Sigmoid colon (tissue), 7 donors: ENCODE results near the gene PSG1. TPM values are rescaled to one million over a fixed set of nuclear protein-coding genes. Genes with fewer than 3 reads are reported as not detected.
"Not testable (repeated sequence)": the region's sequence is repeated elsewhere in the genome, so short reads cannot be mapped to it uniquely, and the experiment has no call there.

Experiments
- DNase-seq: peaks from one replicate; pipeline ENCODE4 v3.0.0-alpha.2; 2019
- H3K27ac ChIP-seq, 4 donors: fragments of 200-600 bp; sonication (generic); one replicate each; pipeline ENCODE4 v1.5.1; 2016 to 2019; ENCODE audit warnings: mild to moderate bottlenecking in 1 of 4
- H3K27me3 ChIP-seq, 3 donors: fragments of 200-600 bp; sonication (generic); one replicate each; pipeline ENCODE4 v1.5.1; 2019; ENCODE audit warnings: mild to moderate bottlenecking in 1 of 3
- H3K36me3 ChIP-seq, 4 donors: fragments of 200-600 bp; sonication (generic); one replicate each; pipeline ENCODE4 v1.5.1; 2016 to 2019
- H3K4me1 ChIP-seq, 4 donors: fragments of 200-600 bp; sonication (generic); one replicate each; pipeline ENCODE4 v1.5.1; 2017 to 2019
- H3K4me3 ChIP-seq, 4 donors: fragments of 200-600 bp; sonication (generic); one replicate each; pipeline ENCODE4 v1.5.1; 2017 to 2019; ENCODE audit warnings: mild to moderate bottlenecking in 2 of 4, moderate library complexity in 1 of 4
- H3K9me3 ChIP-seq, 4 donors: fragments of 200-600 bp in 3 of 4; sonication (generic) in 3 of 4; one replicate each; pipeline versions ENCODE4 v1.5.1 to v1.6.1; 2013 to 2019
- EP300 ChIP-seq, 4 donors: sonication (generic); formaldehyde crosslinking; IDR thresholded peaks; one replicate each; pipeline ENCODE4 v1.6.1; 2017; ENCODE audit warnings: antibody characterized with exemption in 4 of 4
- POLR2A ChIP-seq, 2 donors: fragments of 450-650 bp; IDR thresholded peaks; one replicate each; pipeline ENCODE4 v1.6.1; 2016; ENCODE audit warnings: antibody characterized with exemption in 2 of 2, mild to moderate bottlenecking in 2 of 2, moderate library complexity in 2 of 2
- POLR2AphosphoS5 ChIP-seq, 4 donors: sonication (generic); formaldehyde crosslinking; IDR thresholded peaks; one replicate each; pipeline ENCODE4 v1.6.1; 2017; ENCODE audit warnings: antibody characterized with exemption in 4 of 4
- WGBS, 2 donors: extraction: QIAGEN DNeasy Blood & Tissue Kit; methylation state at CpG; one replicate each; pipeline ENCODE4 v1.1.7; 2013; 5-methylcytosine and 5-hydroxymethylcytosine counted together
- intact Hi-C: fragments of 100-400 bp; cut with DNase I; formaldehyde crosslinking; loops from one replicate; pipeline ENCODE4 v1.15.1; 2023
- polyA plus RNA-seq, 3 donors: library from polyadenylated mRNA; stranded (reverse); fragments of 200-250 nt; gene quantifications; one replicate each; pipeline ENCODE4 v1.2.3, GENCODE V29; 2013
- total RNA-seq, 4 donors: library from RNA; depleted of rRNA; stranded (reverse); fragments of >200 nt; gene quantifications; one replicate each; pipeline ENCODE4 v1.1.0, GENCODE V29; 2016
- TF ChIP-seq, protein P1 (sequence below), 4 experiments: fragments of 450-650 bp in 3 of 4; fragments of 200-600 bp in 1 of 4; IDR thresholded peaks; one replicate each; pipeline ENCODE4 v1.5.1; 2016 to 2019; ENCODE audit warnings: antibody characterized with exemption in 4 of 4, mild to moderate bottlenecking in 3 of 4, moderate library complexity in 2 of 4
- donor health status: healthy with polysubstance abuse.
- donor health status: Bipolar disorder and iron deficiency.
- donor health status: healthy.

Gene PSG1
- total and polyA plus RNA-seq, 7 donors = not detected

DNA sequence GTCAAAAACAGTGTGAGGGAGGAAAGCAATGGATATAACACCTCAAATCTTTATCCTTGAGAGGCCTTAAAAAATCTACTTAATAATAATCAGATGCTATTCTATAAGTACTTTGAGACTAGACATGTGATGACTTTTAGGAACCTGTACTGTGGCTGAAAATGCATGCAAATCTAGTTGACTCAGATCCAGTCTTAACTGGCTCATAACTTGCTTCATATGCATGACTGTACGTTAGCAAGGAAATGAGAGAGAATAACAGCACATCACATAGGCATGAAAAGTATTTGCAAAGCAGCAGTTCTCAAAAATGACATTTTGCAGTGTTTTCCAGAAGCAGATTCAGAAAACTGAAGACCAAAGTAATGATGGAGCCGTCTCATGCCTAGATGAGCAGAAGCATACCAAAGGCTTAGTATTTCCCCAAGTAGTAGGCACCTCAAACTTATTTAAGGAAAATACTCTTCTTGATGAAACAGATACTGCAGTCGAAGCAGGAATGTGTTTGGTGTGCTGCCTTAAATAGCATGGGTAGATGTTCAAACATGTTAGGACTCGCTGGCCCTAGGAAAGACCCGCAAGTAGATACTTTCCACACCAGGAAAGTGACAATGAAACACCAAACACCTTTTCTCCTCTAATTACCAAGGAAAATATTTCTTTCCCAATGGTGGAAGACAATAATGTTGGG lies 59.4 kb downstream of the PSG1 start:
- H3K27ac ChIP-seq, H3K4me3 ChIP-seq, DNase-seq, H3K27me3 ChIP-seq, H3K36me3 ChIP-seq, intact Hi-C loops, H3K9me3 ChIP-seq, H3K4me1 ChIP-seq: not testable (repeated sequence)
- WGBS, 2 donors = 73 to 81% methylated on average over 5 of the region's 5 CpGs

DNA sequence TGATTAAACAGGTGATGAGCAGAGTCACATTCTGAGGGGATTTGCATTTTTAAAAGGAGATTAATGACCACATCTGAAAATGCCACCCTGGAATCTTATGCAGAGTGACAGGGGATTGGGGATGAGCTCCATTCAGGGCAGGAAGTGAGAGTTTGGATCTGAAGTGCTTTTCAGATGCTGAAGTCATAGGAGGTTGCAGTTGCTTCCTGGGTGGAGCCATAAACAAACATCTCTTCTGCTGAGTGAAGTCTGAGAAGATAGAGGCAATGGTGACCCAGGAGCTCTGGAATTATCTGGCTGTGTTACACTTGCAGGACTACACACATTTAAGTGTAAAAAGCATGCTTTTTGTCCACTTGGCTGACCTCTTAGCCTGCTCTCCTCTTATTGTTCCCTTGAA lies 62.6 kb downstream of the PSG1 start:
- Histone ChIP-seq H3K4me1 (peaks cover 0 to 8% (median 0%) of the 10 kb centered on the region in 4 donors), H3K27ac (no peak overlapping the region), H3K9me3 (no peaks in the 10 kb centered on the region), H3K36me3 (no peaks in the 10 kb centered on the region), H3K27me3 (no peaks in the 10 kb centered on the region), H3K4me3 (no peak overlapping the region)
- no peak for TF ChIP-seq EP300 (IDR thresholded peaks at IDR 0.05)
- TF ChIP-seq, protein P1, sequence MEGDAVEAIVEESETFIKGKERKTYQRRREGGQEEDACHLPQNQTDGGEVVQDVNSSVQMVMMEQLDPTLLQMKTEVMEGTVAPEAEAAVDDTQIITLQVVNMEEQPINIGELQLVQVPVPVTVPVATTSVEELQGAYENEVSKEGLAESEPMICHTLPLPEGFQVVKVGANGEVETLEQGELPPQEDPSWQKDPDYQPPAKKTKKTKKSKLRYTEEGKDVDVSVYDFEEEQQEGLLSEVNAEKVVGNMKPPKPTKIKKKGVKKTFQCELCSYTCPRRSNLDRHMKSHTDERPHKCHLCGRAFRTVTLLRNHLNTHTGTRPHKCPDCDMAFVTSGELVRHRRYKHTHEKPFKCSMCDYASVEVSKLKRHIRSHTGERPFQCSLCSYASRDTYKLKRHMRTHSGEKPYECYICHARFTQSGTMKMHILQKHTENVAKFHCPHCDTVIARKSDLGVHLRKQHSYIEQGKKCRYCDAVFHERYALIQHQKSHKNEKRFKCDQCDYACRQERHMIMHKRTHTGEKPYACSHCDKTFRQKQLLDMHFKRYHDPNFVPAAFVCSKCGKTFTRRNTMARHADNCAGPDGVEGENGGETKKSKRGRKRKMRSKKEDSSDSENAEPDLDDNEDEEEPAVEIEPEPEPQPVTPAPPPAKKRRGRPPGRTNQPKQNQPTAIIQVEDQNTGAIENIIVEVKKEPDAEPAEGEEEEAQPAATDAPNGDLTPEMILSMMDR (IDR thresholded peaks at IDR 0.05) = no peak
- no peak for TF ChIP-seq POLR2A (IDR thresholded peaks at IDR 0.05)
- TF ChIP-seq POLR2AphosphoS5 (IDR thresholded peaks at IDR 0.05) = no peak
- no peak for DNase-seq
- intact Hi-C loops = no loop called here

Other genes starting within 250 kb of the PSG1 start
- not detected for gene PSG3, start 139.2 kb downstream of the PSG1 start, total RNA-seq
- gene PSG3, start 139.2 kb downstream of the PSG1 start, polyA plus RNA-seq = not detected
- not detected for gene PSG8, start 114.0 kb downstream of the PSG1 start, total RNA-seq
- not detected for gene PSG8, start 114.0 kb downstream of the PSG1 start, polyA plus RNA-seq
- gene PSG6, start 38.2 kb upstream of the PSG1 start, total RNA-seq = not detected
- not detected for gene PSG6, start 38.2 kb upstream of the PSG1 start, polyA plus RNA-seq
- not detected for gene PSG7, start 57.5 kb upstream of the PSG1 start, total RNA-seq
- gene PSG7, start 57.5 kb upstream of the PSG1 start, polyA plus RNA-seq = not detected
- gene PSG11, start 146.8 kb upstream of the PSG1 start, total RNA-seq = not detected
- gene PSG11, start 146.8 kb upstream of the PSG1 start, polyA plus RNA-seq = not detected
- not detected for gene PSG2, start 203.0 kb upstream of the PSG1 start, total RNA-seq
- not detected for gene PSG2, start 203.0 kb upstream of the PSG1 start, polyA plus RNA-seq